DMS79 treated with DMSO at 0.1 percent for 48 hours (cell line): ENCODE measurements around the gene UMAD1.
"Not testable (repeated sequence)": the region's sequence is repeated elsewhere in the genome, so short reads cannot be mapped to it uniquely, and the experiment has no call there.

Experiments
- DNase-seq: peaks from one replicate; lab custom pipeline; 2025; lab: John Stamatoyannopoulos, UW

Gene UMAD1

GRCh38 chr7:7652798-7653540, 12.4 kb downstream of the UMAD1 start:
- no peak for DNase-seq

DNA sequence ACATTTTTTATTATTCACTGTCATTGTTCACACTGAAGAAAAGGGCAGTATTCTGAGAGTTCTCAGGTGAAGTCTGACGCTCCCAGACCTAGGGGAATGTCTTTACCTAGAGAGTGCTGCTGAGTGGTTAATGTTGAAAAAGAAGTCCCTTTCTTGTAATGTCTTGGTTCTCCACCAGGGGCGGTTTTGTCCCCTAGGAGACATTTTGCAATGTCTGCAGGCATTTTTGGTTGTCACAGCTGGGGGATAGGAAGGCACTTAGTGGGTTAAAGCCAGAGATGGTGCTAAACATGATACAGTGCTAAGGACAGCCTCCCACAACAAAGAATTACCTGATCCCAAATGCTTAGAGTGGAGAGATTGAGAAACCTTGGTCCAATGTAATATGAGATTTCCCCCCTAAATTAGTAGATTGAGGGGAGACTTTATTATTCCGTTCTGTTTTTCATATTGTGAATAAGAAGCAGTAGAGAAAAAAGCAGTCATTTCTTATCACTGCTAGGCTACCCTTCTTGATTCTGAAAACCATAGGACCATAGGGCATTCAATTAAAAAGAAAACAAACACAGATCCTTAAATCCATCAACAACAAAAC, 13.1 kb downstream of the UMAD1 start:
- no peak for DNase-seq

DNA sequence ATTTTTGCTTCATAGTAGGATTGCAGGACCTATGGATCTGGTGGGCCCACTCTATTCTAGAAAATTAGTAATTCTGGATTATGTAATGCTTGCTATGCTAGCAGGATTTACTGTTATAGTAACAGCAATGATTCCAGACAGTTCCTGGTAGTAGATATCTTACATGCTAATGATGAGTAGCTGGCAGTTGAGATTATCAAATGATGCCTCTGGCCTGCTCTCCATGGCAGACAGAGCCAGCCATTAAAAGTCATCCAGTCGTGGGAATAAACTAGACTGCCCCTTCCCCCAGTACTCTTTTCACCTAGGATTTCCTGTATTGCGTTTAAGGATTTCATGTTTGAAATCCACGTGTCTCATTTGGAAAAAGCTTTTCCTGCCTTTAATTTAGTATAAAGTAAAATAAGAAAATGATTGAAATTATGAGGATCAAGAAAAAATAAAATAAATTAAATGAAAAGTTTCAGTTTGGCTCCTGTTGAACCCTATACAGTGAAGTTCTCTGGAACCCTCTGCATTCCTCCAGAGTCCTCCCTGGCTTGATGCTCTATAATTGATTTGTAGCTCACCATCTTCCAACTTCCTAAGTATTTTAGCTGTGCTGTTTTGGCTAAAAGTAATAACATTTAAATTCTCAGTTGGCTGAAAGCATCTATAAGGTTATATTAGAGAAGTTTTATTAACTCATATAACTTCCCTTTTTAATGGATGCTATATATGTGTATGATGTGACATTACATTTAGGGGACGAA, 14.6 kb downstream of the UMAD1 start:
- no peak for DNase-seq

- DNase-seq, result not testable (repeated sequence)
Measured at GRCh38 chr7:7656459-7656858, 15.9 kb downstream of the UMAD1 start.

GRCh38 chr7:7662527-7662926, 22.0 kb downstream of the UMAD1 start:
- no peak for DNase-seq

DNA sequence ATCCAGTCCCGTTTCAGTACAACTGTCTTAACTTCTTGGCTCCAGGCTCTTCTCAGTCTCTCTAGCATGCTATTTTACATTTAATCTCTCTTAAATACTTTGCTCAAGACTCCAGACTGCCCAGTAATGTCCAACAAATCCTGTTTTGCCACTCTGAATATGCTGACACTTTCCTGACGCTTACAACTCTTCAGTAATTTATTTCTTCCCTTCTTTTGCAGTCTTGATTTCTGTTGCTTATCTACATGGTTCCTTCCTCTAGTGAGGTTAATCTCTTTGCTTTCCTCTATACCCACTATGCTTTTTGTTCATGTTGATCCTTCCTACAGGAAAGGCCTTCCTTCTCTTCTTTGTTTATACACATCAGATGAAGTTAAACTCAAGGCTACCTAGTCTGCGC, 23.7 kb downstream of the UMAD1 start:
- DNase-seq, result no peak

GRCh38 chr7:7665031-7665430, 24.5 kb downstream of the UMAD1 start:
- DNase-seq, result no peak

GRCh38 chr7:7667187-7667586, 26.6 kb downstream of the UMAD1 start:
- DNase-seq, result no peak

GRCh38 chr7:7668706-7669105, 28.2 kb downstream of the UMAD1 start:
- no peak for DNase-seq

DNA sequence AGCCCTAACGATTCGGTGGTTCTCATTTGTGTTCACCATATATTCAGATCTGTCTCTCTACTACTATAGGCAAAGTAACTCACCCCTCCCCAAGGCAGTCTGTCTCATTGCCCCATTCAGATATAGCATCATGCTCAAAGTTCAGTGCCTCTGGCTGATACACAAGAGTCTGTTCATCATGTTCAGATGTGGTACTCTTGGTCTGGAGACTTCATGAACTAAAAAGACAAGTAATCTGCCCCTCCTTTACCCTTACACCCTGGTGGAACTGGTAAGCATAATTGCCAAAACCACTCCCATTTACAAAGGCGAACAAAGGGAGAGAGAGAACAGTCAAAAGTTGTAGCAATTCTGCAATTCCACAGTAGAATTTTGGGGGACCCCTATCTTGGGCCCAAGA, 29.9 kb downstream of the UMAD1 start:
- no peak for DNase-seq

GRCh38 chr7:7671361-7671760, 30.8 kb downstream of the UMAD1 start:
- DNase-seq, result no peak

GRCh38 chr7:7672545-7673239, 32.1 kb downstream of the UMAD1 start:
- no peak for DNase-seq

DNA sequence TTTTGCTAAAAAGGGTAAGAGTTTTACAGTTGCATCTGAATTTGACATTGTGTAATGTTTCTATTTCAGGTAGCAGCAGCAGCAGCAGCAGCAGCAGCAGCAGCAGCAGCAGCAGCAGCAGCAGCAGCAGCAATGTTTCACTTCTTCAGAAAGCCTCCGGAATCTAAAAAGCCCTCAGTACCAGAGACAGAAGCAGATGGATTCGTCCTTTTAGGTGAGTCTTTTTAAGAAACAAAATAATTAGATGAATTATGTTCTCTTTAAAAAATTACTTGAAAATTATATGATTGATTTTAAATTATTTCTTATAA, 32.6 kb downstream of the UMAD1 start:
- DNase-seq, result no peak

DNA sequence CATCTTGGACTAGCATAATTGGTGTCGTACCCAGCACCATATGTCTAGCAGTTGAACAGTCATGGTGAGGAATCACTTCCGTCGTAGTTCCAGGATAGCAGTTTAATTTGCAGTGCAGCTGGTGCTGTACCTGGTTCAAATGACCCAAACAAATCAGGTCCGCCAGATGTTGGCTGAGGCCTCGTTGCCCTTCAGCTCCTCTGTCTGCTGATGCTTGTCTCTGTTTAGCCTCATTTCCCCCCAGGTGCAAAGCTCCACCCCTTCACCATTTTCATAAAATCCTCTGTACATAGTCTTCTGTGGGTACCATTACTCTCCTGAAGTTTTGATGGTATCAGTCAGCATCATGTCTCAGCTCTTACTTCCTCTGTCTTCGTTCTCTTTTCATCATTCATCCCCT, 35.1 kb downstream of the UMAD1 start:
- no peak for DNase-seq

DNA sequence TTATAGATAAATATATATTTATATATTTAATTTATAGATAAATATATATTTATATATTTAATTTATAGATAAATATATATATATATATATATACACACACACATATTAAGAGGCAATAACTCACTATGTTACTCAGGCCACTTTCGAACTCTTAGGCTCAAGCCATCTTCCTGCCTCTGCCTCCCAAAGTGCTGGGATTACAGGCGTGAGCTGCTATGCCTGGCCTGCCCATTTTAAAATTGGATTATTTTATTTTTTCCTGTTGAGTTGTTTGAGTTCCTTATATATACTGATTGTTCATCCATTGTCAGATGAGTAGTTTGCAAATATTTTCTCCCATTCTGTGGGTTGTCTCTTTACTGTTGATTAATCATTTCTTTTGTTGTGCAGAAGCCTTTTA, 39.1 kb downstream of the UMAD1 start:
- DNase-seq, result not testable (repeated sequence)

- DNase-seq, result peak; percentile 93
Measured at GRCh38 chr7:7681191-7681935, 40.8 kb downstream of the UMAD1 start.

DNA sequence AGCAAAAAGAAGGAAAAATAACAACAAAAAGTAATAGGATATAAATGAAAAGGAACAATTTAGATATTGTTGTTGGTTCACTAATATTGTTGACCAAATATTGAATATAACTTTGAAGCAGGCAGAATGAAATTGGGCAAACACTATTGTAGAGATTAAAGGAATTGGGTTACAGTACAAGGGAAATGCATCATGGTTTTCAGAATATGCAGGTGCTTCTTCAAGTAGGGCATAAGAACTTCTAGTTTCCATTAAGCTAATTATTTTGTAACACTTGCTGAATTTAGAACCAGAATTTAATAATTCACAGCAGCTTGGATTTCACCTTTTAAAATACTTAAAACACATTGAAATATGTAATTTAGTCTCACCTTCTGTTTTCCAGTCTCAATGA, 41.4 kb downstream of the UMAD1 start:
- peak; percentile 83 for DNase-seq

- peak; percentile 62 for DNase-seq
Measured at GRCh38 chr7:7682861-7683260, 42.3 kb downstream of the UMAD1 start.

DNA sequence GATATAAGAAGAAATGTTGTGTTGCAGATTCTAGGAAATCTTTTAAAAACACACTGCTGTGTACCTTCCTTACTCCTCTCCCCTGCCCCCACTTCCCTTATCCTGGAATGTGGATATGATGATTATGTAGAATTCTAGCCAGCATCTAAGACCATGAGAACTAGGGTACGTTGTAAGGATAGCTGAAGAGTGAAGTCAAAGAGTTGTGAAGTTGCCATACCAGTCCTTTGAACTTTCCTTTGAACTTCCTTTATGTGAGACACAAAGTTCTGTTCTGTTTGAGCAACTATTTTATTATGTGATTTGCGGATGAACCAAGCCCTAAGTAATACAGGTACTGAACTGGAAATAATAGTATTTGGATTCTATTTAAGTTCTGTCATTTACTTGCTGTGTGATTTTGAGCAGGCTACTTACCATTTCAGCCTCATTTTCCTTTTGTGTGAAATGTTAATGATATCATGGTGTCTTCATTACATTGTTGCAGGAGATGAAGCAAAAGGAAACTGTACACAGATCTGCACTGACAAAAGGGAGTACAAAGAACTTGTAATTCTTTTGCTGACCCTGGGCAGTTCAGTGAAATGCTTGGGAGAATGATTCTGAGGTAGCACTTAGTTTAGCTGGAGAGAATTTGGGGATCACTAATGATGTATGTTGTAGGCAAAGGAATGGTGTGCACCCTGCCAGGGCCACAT, 46.4 kb downstream of the UMAD1 start:
- DNase-seq, result no peak

GRCh38 chr7:7687800-7688199, 47.2 kb downstream of the UMAD1 start:
- DNase-seq, result no peak

DNA sequence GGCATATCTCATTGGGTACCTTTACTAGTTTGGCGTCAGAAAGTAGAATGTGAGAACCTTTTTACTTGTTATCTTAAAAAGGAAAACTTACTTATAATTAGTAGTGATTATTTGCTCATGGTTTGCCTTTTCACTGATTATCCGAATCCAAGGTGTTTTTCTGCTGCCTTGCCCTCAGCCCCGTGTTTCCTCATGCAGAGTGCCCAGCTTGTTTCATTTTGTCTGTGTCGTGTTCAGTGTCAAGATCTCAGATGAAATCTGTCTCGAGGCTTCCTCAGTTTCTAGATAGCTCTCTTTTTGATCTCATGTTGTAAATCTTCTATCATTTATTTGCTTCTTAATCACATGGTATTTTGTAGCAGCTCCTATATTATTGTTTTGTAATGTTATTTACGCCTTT, 47.8 kb downstream of the UMAD1 start:
- DNase-seq, result no peak
